Testis (tissue), 2 donors: ENCODE data around the gene ATG5.

ENCODE experiments used
- POLR2A ChIP-seq: fragments of 450-650 bp; IDR thresholded peaks from one replicate; pipeline ENCODE4 v1.6.1; 2017; ENCODE audit warnings: antibody characterized with exemption, mild to moderate bottlenecking, moderate library complexity
- TF ChIP-seq, protein P1 (sequence below), 3 experiments: fragments of 450-650 bp in 2 of 3; fragments of 200-600 bp in 1 of 3; sonication (generic) in 1 of 3; IDR thresholded peaks; one replicate each; pipeline ENCODE4 v1.5.1; 2016 to 2019; ENCODE audit warnings: antibody characterized with exemption in 3 of 3, mild to moderate bottlenecking in 2 of 3, moderate library complexity in 1 of 3

DNA sequence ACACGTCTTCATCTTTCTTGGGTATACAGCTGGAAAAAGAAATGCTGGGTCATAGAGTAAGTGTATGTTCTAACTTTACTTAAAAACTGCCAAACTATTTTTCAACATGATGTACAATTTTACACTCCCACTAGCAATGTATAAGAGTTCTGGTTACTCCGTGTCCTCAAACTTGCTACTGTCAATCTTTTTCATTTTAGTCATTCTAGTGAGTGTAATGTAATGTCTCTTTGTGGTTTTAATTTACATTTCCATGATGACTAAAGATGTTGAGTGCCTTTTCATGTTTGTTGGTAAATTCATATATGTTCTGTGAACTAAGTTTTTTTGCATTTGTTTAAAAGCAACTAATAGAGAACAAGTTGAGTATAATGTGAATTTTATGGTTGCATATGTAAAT lies 43.9 kb downstream of the ATG5 start:
- TF ChIP-seq, protein P1, sequence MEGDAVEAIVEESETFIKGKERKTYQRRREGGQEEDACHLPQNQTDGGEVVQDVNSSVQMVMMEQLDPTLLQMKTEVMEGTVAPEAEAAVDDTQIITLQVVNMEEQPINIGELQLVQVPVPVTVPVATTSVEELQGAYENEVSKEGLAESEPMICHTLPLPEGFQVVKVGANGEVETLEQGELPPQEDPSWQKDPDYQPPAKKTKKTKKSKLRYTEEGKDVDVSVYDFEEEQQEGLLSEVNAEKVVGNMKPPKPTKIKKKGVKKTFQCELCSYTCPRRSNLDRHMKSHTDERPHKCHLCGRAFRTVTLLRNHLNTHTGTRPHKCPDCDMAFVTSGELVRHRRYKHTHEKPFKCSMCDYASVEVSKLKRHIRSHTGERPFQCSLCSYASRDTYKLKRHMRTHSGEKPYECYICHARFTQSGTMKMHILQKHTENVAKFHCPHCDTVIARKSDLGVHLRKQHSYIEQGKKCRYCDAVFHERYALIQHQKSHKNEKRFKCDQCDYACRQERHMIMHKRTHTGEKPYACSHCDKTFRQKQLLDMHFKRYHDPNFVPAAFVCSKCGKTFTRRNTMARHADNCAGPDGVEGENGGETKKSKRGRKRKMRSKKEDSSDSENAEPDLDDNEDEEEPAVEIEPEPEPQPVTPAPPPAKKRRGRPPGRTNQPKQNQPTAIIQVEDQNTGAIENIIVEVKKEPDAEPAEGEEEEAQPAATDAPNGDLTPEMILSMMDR (IDR thresholded peaks at IDR 0.05), result no peak
- TF ChIP-seq POLR2A, result no peak
